Inferior parietal cortex (tissue), 1 donor: ENCODE results near the gene NRBP1.

Source experiments
- DNase-seq: peaks from one replicate; pipeline ENCODE4 v3.0.0-alpha.2; 2016; ENCODE audit errors: extremely low spot score

Gene NRBP1

DNA sequence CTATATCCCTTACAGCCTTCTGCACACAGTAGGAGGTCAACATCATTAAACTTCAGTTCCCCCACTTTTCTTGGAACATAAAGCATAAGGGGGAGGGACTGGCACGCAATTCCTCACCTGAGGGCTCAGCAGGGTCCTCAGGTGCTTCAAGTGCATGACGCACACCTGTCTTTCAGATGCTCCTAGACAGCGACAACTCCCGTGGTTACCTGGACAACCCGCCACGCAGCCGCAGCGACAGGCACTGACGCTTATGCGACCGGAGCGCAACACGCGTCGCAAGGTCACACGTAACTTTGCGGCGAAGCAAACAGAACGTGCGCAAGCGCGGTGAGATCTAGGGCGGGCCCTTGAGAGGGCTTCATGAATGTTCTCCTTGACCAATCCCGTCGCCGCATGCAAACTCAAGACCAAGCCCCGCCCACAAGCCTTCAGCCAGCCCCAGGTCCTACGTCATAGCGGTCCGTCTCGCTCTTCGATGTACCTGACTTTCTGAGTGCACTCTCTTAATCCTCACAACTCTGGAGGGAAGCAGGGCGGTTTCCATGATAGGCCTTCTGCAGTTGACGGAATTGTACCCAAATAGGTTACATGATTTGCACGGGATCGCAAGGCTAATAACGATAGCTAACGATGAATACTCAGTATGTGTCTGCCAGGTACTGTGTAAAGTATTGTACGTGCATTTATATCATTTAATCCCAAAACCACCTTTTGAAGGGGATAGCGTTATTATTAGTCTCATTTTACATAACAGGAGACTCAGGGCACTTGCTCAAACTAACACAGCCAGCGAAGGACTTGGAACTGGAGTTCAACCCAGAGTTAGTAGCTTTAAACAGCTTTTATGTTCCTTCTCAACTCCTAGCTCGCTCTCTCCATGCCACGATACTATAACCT lies 61.3 kb downstream of the NRBP1 start, which contains the start of gene IFT172:
Gene IFT172, minus strand, starts transcription at position 246 of the 900 bp plus-strand sequence. Its CDS starts 90 bp downstream, at position 156.
- DNase-seq: peak; percentile 99
